HEK293 (cell line): ENCODE results near the gene IFIH1.

Experiments
- ATF2 ChIP-seq: fragments of 450-650 bp; formaldehyde crosslinking; IDR thresholded peaks from 2 replicates; pipeline ENCODE4 v1.5.1; 2016; ENCODE audit warnings: missing biosample characterization, missing genetic modification characterization, low read depth
- BCL11B ChIP-seq: fragments of 450-650 bp; formaldehyde crosslinking; IDR thresholded peaks from 2 replicates; pipeline ENCODE4 v1.5.1; 2016; ENCODE audit warnings: low read depth, missing biosample characterization, missing genetic modification characterization
- BCL6B ChIP-seq: fragments of 450-650 bp; formaldehyde crosslinking; IDR thresholded peaks from 2 replicates; pipeline ENCODE4 v1.5.1; 2017; ENCODE audit warnings: missing biosample characterization, missing genetic modification characterization
- ELK4 ChIP-seq: IDR thresholded peaks from 2 replicates; pipeline ENCODE4 v1.6.1; 2011; ENCODE audit warnings: mild to moderate bottlenecking, low read depth, low read length, borderline replicate concordance
- HOXD13 ChIP-seq: sonication (generic); formaldehyde crosslinking; IDR thresholded peaks from 2 replicates; pipeline ENCODE4 v1.8.0; 2022; ENCODE audit warnings: missing genetic modification reagents, borderline replicate concordance
- INSM2 ChIP-seq: fragments of 450-650 bp; formaldehyde crosslinking; IDR thresholded peaks from 2 replicates; pipeline ENCODE4 v1.5.1; 2016; ENCODE audit warnings: missing biosample characterization, missing genetic modification characterization
- KLF7 ChIP-seq: fragments of 450-650 bp; formaldehyde crosslinking; IDR thresholded peaks from 2 replicates; pipeline ENCODE4 v1.5.1; 2016; ENCODE audit warnings: missing biosample characterization, missing genetic modification characterization, borderline replicate concordance
- KLF8 ChIP-seq: fragments of 450-650 bp; formaldehyde crosslinking; IDR thresholded peaks from 2 replicates; pipeline ENCODE4 v1.5.1; 2016; ENCODE audit warnings: missing biosample characterization, missing genetic modification characterization
- PRDM2 ChIP-seq: fragments of 450-650 bp; formaldehyde crosslinking; IDR thresholded peaks from 2 replicates; pipeline ENCODE4 v1.5.1; 2016; ENCODE audit warnings: missing biosample characterization, missing genetic modification characterization, borderline replicate concordance
- SP2 ChIP-seq: fragments of 450-650 bp; formaldehyde crosslinking; IDR thresholded peaks from 2 replicates; pipeline ENCODE4 v1.5.1; 2016; ENCODE audit warnings: missing biosample characterization, missing genetic modification characterization
- YY1 ChIP-seq: fragments of 450-650 bp; formaldehyde crosslinking; IDR thresholded peaks from 2 replicates; pipeline ENCODE4 v1.5.1; 2018; ENCODE audit warnings: missing biosample characterization, missing genetic modification characterization
- ZBTB11 ChIP-seq: fragments of 450-650 bp; formaldehyde crosslinking; conservative IDR thresholded peaks from 2 replicates; pipeline ENCODE4 v1.5.1; 2016; ENCODE audit warnings: low read depth, missing biosample characterization, missing genetic modification characterization
- ZNF114 ChIP-seq: fragments of 450-650 bp; formaldehyde crosslinking; IDR thresholded peaks from 2 replicates; pipeline ENCODE4 v1.5.0; 2017; ENCODE audit warnings: missing biosample characterization, missing genetic modification characterization
- ZNF148 ChIP-seq: fragments of 450-650 bp; formaldehyde crosslinking; IDR thresholded peaks from 2 replicates; pipeline ENCODE4 v1.5.0; 2017; ENCODE audit warnings: missing biosample characterization, missing genetic modification characterization, borderline replicate concordance
- ZNF155 ChIP-seq: fragments of 450-650 bp; formaldehyde crosslinking; IDR thresholded peaks from 2 replicates; pipeline ENCODE4 v1.5.1; 2016; ENCODE audit warnings: missing biosample characterization, missing genetic modification characterization
- ZNF239 ChIP-seq: fragments of 450-650 bp; formaldehyde crosslinking; IDR thresholded peaks from 2 replicates; pipeline ENCODE4 v1.5.1; 2016; ENCODE audit warnings: missing biosample characterization, missing genetic modification characterization
- ZNF248 ChIP-seq: fragments of 450-650 bp; formaldehyde crosslinking; IDR thresholded peaks from 2 replicates; pipeline ENCODE4 v1.5.1; 2017; ENCODE audit warnings: missing biosample characterization, missing genetic modification characterization
- ZNF514 ChIP-seq: fragments of 450-650 bp; formaldehyde crosslinking; IDR thresholded peaks from 2 replicates; pipeline ENCODE4 v1.5.1; 2016; ENCODE audit warnings: missing biosample characterization, missing genetic modification characterization
- ZNF585B ChIP-seq: fragments of 450-650 bp; formaldehyde crosslinking; IDR thresholded peaks from 2 replicates; pipeline ENCODE4 v1.5.1; 2016; ENCODE audit warnings: missing biosample characterization, missing genetic modification characterization
- ZNF777 ChIP-seq: fragments of 450-650 bp; formaldehyde crosslinking; IDR thresholded peaks from 2 replicates; pipeline ENCODE4 v1.5.1; 2017; ENCODE audit warnings: missing biosample characterization, missing genetic modification characterization, borderline replicate concordance
- ZNF785 ChIP-seq: fragments of 450-650 bp; formaldehyde crosslinking; IDR thresholded peaks from 2 replicates; pipeline ENCODE4 v1.5.1; 2016; ENCODE audit warnings: missing biosample characterization, missing genetic modification characterization

IFIH1 gene

GRCh38 chr2:162343824-162344616 is 25.5 kb upstream of the IFIH1 start, which contains the start of gene GCA (continued):
- TF ChIP-seq ATF2 (no peak), ELK4 (no peak), SP2 (peak; percentile 96), ZBTB11 (tag by site-specific recombination) (peak; percentile 30; the same call in 1 of the 2 replicates), ZNF155 (tag by site-specific recombination) (no peak), ZNF239 (tag by site-specific recombination) (no peak), YY1 (tag by site-specific recombination) (no peak), PRDM2 (tag by site-specific recombination) (no peak), KLF7 (no peak), ZNF785 (tag by site-specific recombination) (no peak), ZNF777 (tag by site-specific recombination) (no peak), BCL6B (tag by site-specific recombination) (no peak), ZNF514 (tag by site-specific recombination) (no peak), ZNF248 (tag by site-specific recombination) (no peak), ZNF585B (tag by site-specific recombination) (no peak), KLF8 (peak; percentile 79; the same call in 1 of the 2 replicates), ZNF114 (no peak), INSM2 (no peak; the same call in 1 of the 2 replicates), BCL11B (tag by site-specific recombination) (no peak), ZNF148 (tag by site-specific recombination) (no peak), HOXD13 (CRISPR knock-in tag) (no peak)
